ENCODE data around the gene FAXDC2.

Gene FAXDC2

DNA sequence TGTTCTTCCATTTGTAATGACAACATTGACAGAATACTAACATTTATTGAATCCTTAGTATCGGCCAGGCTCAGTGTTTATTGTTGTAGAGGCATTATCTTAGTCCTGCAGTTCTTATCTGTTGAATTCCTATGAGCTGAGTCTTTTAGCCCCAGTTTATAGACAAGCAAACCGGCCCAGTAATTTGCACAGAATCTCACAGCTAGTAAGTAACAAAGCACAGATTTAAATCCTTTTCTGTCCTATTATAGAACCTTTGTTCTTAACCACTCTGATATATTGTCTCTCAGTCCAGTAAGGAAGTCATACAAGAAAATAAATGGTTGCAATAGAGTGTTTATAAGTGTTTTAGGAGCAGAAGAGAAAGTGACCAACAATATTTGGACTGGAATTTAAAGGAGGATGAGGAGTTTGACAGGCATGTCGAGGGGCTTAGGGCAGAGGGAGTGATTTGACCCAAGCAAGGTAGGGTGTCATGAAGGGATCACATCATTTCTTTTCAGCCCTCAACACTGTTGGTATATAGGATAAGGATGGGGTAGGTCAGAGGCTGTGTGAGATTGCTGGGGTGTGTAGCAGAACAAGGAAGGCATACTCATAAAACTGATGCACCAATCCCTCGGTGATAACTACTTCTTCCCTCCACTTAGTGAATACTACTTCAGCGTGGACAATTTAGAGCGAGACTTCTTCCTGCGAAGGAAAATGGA is 55.7 kb downstream of the FAXDC2 start:
- DNase-seq (ENCODE audit: low read depth): no peak

DNA sequence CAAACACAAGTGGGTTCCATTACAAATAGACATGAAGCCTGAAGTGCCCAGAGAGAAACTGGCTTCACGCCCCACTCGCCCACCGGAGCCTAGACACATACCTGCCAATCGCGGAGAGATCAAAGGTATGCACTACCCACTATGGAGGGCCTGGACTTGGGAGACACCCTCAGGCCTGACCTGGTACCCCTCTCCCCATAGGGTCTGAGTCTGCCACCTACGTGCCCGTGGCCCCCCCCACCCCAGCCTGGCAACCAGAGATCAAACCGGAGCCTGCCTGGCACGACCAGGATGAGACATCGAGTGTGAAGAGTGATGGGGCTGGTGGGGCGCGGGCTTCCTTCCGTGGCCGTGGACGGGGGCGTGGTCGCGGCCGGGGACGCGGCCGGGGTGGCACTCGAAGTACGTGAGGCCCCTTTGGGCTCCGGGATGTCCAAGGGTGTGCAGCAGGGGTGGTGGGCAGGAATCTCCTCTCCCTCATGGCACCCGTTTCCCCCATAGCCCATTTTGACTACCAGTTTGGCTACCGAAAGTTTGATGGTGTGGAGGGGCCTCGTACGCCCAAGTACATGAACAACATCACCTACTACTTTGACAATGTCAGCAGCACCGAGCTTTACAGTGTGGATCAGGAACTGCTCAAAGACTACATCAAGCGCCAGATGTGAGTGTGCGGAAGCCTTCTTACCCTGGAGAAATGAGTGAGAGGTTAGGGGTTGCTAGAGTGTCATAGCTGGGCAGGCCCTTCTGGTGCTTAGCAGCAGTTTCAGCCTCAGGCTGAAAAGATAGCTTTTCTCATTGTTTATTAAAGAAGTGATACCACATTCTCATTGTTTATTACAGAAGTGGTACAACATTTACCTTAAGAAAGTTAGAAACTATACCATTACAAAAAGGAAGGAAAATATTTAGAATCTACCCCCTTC is 56.5 kb downstream of the FAXDC2 start:
- DNase-seq (ENCODE audit: low read depth): no peak

DNA sequence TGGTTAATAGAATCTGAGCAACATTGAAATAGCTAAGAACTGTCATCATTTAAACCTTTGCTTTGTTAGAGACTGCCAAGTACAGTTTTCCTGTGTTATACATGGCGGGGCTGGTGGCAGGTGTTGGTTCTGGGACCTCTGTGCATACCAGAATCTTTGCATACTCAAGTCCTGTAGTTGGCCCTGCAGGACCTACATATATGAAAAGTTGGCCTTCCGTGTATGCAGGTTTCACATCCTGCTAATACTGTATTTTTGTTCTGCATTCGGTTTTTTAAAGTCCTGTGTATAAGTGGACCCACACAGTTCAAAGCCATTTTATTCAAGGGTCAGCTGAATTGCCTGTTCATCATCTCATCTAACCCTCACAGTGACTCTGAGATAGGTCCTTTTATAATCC is 58.9 kb downstream of the FAXDC2 start:
- no peak for DNase-seq (ENCODE audit: low read depth)

DNA sequence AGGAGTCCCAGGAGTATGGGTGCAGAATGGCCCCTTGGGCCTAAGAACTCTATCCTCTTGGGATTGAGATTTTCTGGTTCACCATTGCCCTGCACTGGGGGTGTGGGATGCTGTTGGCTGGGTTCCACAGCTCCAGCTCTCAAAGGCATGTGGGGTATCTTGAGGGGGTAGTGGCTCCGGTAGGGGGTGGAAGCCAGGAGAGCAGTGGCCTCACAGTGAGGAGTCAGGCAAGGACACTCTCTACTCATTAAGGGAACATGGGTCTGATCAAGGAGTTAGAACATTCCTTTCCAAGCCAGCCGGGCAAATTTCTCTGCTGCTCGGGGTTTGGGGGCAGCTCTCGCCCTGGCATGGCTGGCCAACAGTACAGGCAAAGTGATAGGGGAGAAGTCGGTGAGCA is 62.2 kb downstream of the FAXDC2 start:
- DNase-seq (ENCODE audit: low read depth): no peak

DNA sequence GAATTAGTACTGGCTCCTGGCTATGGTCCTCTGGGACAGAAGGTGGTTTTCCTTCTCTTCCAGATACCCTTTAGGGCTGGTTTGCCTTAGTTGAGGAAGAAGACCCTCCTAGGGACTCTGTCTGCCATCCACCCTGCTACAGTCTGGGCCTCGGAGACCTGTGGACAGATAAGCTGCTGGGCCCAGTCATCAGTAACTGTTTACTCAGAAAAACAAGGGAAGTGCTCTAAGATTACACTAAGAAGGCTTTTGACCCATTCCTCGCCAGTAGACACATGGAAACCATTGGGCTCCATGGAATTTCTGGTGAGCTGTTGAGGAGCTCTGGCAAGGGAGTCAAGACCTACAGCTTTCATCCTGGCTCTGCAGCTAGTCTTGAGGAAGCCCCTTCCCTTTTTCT is 64.0 kb downstream of the FAXDC2 start:
- DNase-seq (ENCODE audit: low read depth): no peak

DNA sequence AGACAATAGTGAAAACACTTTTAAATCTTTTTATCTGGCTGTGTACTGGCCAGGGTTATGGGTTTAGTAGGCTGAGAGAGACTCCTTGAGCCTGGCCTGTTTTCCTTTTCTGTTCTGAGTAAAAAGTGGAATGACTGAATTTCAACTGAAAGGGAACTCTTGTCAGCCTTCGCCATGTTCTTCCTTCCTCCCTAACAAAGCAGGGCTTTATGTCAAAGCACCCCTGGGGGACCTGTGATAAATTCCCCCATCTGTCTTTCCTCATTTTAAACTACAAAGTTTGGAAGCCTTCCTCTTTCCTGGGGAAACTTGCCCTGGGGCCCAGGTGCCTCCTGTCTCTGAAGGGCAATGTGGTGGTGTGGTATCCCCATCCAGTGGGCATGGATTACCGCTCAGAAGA is 65.5 kb downstream of the FAXDC2 start:
- DNase-seq (ENCODE audit: low read depth): no peak

DNA sequence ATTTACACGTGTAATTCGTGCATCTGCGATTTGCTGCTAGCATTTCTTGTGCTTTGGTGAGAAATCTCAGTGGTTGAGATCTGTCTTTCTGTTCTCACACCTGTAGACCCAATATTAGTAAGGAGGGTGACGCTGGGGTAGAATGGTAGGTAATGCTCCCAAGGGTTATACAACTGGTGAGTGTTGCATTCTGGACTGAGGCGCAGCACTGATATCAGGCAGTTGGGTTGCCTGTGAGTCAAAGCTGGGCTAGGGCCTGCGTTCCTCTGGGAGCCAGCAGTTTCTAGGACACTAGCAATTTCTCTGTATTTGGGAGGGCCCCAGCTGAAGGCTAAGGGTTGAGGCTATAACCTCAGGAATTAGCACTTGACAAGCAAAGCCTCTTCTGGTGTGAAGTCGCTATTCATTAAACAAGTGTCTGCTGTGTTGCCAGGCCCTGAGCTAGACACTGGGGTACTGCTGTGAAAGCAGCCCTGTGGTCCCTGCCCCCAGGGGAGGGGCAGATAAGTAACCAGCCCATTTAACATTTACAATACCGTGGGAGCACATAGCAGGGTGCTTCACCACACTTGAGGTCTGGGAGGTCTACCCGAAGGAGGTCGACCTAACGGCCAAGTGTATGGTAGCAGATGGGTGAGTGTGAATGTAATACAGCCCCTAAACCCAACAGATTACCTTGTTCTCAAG is 66.5 kb downstream of the FAXDC2 start:
- no peak for DNase-seq (ENCODE audit: low read depth)

DNA sequence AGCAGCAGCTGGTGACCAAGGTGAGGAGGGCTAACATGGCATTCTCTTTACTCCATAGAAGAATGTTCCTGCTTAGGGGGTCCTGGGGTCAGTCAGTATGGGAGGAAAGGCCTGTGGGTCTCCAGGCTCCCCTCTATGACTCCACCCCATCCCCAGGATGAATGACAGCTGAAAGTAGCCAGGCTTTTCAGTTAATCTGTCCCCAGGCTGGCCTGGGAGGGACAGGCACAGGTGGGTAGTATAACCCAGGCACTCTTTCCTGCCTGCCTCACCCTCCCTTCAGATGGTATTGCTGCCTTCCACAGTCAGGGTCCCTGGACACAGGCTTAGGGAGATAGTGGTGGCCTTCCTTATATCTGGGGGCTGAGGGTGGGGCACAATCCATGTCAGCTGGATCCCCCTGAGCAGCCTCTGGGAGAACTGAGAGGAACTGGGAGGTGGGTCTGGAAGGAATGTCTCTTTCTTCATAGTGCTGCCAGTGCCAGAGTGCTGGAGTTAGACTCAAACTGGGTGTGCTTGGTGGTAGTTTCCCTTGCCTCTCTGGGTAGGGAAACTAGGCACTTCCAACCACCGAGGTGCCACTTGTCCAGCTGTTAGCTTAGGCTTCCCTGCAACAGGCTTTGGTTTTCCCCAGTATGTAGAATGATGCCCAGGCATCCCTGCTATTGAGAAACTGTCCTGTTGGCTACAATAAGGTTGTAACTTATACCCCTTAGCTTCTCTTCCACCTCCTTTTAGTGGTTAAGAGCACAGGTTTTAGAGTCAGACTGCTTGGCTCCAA is 67.4 kb downstream of the FAXDC2 start:
- no peak for DNase-seq (ENCODE audit: low read depth)

DNA sequence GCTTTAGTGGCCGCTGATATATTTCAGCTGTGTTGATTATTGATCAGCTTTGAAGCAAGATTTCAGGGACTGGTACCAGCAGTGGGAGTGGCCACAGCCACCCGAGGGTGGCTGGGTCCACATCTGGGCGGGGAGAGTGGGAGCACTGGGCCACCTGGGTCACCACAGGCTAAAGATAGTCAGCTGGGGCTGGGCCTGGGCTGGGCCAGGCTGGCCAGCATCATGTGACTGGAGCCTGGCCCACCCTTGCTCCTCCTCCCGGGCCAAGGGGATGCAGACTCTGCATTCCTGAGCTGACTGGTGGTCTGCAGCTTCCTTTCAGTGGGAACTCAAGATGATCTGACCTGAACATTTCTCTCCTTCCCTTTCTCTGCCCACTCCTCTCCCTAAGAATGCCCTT is 68.1 kb downstream of the FAXDC2 start:
- no peak for DNase-seq (ENCODE audit: low read depth)

DNA sequence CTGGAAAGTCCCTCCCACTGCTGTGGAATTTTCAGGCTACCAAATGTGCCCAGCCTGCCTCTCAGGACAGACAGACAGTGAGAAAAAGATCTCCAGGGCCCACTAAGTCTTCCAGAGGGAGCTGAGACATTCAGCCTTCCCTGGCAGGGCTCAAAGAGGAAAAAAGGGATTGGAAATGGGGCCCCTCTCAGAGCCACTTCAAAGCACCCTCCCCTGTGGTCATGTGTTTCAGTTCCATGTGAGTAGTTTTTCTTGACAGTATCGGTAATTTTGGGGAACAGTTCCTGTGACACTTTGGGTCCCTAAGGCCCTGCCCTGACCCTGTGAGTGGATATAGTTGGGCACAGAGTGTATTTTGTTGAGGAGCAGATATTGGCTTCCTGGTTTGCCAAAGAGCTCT is 70.3 kb downstream of the FAXDC2 start:
- DNase-seq (ENCODE audit: low read depth): no peak

DNA sequence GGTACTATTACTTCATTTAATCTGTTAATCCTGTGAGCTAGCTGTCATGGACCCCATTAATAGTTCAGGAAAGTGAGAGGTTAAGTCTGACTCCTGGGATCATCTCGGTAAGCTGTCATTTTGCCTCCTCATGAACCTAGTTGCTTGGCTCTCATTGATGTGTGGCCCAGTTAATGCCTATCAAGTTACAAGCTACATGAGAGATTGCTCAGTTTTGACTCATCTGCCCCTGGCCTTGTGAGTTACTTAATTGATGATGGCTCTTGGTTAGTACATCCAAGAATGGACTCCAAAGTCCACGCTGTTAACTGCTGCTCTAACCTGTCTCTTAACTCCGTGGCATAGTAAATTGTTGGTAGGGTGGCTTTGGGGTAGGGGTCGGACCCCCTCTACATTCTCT is 71.3 kb downstream of the FAXDC2 start:
- DNase-seq (ENCODE audit: low read depth): no peak

DNA sequence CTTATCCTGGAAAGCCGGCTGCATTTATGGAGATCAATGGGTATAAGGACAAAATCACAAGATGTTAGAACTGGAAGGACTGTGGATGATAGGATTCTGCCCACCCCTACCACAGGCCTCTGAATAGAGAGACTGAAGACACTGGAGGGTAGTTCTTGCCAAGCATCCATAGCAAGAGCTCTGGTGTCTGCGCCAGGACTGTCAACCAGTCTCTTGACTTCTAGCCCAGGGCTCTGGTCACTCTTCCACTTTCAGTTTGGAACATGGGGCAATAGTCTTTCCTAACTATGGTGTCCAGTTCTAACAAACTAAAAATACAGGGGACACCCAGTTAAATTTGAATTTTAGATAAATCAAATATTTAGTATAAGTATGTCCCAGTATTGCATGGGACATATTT is 71.9 kb downstream of the FAXDC2 start:
- no peak for DNase-seq (ENCODE audit: low read depth)

DNA sequence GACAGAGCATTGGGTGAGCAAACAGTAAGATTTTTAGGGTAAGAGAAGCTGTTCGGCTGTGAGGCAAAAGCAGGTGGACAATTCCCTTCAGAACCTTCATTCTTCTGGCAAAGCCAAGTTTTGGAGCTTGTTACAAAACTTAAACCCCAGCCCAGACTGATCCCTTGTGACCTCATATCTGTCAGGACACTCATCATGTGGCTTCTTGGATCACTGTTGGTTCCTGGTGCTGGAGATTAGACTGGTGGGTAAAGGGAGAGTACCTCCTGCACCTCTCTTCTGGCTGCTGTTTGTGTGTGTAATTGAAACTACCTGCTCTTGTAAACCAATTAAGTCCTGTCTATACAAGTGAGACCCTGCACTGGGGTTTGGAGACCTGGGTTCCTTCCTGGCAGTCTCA is 74.2 kb downstream of the FAXDC2 start:
- no peak for DNase-seq (ENCODE audit: low read depth)

DNA sequence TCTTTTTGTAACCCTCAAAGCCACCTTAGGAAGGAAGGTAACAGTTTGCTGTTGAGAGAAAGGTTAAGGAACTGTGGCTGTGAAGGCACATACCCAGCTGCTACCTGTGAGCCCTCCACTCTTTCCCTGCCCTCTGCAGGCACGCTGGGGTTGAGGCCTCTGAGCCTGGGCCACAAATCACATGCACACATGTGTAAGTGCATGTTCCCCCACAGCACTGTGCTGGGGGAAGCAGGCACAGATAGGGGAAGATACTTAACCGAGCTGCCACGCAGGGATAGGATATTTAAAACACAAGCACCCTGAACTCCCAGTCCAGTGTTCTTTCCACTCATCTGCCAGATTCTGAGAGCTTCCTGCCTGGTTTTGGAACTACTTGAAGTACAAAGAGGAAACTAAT is 77.1 kb downstream of the FAXDC2 start:
- no peak for DNase-seq (ENCODE audit: low read depth)

DNA sequence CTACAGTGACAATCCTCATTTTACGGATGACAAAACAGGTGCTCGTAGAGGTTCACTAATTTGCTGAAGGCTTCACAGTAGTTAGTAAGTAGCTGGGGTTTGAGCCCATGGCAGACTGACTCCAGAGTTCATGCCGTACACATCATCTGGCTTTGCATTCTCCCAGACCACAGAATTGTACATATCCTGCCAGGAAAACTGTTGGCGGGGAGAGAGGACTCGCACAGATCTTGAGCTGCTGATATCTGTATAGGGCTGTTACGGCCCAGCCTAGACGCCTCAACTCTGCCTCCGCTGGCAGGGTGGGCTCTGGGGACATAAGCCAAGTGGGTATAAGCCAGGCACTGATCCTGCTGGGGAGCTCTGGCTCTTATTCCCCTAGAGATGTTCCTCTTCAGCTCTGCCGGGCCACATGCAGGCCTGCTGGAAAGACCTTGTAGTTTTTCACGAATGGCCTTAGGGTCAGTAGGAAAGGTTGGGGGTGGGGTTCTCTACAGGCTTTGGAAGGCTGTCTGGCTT is 79.0 kb downstream of the FAXDC2 start:
- DNase-seq (ENCODE audit: low read depth): no peak

DNA sequence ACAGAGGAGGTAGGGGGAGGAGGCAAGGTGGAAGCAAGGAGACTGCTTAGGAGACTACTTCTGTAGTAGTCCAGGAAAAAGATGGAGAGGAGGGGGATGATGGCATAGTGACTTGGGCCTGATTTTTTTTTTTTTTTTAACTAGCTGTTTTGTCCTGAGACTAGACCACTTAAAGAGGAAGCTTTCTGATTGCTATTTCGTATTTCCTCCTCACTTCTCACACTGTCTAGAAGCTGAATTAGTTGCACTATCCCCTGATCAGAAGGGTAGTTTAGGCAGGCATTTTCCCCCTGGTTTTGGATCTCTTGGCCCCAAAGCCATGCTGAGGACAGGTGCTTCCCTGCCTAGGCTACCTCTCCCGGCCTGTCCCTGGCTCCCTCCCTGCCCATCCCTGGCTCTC is 80.3 kb downstream of the FAXDC2 start:
- DNase-seq (ENCODE audit: low read depth): no peak
